Measurements from ENCODE around the gene TSTD1.
"Not testable (repeated sequence)": the region's sequence is repeated elsewhere in the genome, so short reads cannot be mapped to it uniquely, and the experiment has no call there.

Gene TSTD1

DNA sequence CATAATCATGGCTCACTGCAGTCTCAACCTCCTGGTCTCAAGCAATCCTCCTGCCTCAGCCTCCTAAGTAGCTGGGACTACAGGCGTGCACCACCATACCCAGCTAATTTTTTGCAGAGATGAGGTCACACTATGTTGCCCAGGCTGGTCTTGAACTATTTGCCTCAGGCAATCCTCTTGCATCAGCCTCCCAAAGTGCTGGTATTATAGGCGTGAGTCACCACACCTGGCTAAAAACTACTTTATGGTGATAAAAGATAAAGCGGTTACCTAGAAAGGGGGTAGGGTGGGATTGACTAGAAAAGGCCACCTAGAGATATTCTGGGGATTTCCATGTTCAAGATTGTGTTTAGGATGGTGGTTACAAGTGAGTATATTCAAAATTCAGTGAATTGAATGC lies 5.0 kb downstream of the TSTD1 start:
- DNase-seq = no peak

DNA sequence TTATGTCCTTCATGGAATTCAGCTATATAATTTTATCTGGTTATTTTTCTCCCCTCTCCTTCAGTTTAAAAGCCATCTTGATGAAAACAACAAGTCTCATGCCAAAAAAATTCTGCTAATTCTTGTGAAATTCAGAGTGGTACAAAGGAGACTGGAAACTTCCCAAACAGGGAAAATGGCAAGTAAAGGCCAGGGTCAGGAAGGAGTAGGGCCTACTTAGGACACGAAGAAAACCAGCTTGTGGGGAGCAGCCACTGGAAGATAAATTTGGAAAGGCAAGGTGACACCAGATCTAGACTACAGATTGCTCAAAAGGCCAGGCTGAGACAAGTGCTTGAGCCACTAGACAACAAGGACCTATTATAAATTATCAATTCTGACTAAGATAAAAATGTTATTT lies 6.4 kb downstream of the TSTD1 start:
- DNase-seq = no peak

DNA sequence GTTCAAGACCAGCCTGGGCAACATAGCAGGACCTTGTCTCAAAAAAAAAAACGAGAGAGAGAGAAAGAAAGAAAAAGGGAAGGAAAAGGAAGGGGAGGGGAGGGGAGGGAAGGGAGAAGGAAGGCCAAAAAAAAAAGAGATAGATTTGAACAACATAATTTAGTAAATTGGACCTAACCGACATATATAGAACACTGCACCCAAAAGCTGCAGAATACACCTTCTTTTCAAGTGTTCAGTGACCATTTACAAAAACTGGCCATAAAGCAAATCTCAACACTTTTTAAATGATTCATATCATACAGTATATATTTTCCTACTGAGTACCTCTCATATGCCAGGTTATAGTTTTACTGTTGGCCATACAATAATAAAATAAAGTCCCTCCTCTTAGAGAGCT lies 6.9 kb downstream of the TSTD1 start:
- no peak for DNase-seq

DNA sequence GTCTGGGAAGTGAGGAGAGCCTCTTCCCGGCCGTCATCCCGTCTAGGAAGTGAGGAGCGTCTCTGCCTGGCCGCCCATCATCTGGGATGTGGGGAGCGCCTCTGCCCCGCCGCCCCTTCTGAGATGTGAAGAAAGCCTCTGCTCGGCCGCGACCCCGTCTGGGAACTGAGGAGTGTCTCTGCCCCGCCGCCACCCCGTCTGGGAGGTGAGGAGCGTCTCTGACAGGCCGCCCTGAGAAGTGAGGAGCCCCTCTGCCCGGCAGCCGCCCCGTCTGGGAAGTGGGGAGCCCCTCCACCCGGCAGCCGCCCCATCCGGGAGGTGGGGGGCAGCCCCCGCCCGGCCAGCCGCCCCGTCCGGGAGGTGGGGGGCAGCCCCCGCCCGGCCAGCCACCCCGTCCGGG lies 9.3 kb downstream of the TSTD1 start:
- not testable (repeated sequence) for DNase-seq

DNA sequence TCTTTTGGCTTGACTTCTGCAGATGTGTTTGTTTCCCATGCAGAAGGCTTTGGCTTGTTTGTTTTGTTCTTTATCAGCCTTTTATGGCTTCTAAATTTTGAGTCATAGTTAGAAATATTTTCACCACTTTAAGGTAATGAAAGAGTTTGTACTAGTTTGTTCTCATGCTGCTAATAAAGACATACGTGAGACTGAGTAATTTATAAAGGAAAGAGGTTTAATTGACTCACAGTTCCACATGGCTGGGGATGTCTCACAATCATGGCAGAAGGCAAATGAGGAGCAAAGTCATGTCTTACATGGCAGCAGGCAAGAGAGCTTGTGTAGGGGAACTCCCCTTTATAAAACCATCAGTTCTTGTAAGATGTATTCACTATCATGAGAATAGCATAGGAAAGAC lies 11.8 kb downstream of the TSTD1 start:
- DNase-seq = not testable (repeated sequence)

DNA sequence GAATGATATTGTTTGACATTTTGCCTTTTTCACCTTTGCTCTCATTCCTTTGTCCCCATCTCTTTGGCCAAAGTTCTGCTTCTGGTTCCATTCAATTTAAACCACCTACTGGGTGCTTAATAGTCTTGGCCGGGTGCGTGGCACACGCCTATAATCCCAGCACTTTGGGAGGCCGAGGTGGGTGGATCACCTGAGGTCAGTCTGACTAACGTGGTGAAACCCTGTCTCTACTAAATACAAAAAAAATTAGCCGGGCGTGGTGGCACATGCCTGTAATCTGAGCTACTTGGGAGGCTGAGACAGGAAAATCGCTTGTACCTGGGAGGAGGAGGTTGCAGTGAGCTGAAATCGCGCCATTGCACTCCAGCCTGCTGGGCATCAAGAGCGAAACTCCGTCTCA lies 16.3 kb downstream of the TSTD1 start:
- not testable (repeated sequence) for DNase-seq

DNA sequence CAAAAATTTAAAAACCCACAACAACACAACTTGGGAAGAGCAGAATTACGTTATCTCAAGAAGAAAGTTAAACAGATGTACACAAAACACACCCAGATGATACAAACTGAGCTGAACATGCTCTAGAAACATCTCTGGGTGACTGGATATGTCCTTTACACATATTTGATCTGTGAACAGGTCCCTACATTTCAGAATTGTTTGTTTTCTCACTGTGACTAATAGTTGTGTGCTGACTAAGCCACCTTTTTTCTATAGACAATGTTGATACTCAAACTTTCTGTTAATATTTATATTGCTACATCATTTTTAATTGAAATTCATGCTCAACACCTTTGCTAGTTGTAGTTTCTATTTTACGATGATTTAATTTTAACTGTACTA lies 16.8 kb downstream of the TSTD1 start:
- DNase-seq = peak; percentile 37

DNA sequence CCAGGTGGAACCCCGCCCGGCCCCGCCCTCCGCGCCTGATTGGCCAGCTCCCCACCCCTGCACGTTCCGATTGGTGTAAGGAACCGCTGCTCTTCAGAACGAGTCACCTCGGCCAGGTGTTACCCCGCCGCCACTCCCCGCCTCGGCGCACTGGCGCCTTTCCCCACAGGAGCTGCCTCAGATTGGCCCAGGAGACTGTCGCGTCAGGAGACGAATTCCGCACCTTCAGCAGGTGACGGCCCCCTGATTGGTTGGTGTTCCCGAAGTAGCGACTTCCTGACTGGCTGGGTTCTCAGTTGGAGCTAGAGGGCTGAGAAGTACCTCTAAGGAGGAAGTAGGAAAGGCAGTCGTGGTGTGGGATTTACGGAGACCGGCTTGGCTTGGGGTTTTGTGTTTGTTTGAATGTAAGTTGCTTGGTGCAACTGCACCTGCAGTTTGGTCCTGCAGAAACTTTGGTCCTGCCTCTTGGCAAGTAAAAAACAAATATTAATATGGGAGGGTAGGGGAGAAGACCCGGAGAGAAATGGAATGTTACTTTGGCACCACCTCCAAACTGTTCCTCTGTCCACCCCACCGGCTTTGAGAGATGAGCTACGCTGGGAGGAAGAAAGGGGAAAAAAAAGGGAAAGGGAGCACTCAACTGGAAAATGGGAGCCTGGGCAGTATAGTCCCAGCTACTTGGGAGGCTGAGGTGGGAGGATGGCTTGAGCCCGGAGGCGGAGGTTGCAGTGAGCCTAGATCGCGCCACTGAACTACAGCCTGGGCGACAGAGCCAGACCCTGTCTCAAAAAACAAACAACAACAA lies 17.4 kb downstream of the TSTD1 start:
- no peak for DNase-seq

DNA sequence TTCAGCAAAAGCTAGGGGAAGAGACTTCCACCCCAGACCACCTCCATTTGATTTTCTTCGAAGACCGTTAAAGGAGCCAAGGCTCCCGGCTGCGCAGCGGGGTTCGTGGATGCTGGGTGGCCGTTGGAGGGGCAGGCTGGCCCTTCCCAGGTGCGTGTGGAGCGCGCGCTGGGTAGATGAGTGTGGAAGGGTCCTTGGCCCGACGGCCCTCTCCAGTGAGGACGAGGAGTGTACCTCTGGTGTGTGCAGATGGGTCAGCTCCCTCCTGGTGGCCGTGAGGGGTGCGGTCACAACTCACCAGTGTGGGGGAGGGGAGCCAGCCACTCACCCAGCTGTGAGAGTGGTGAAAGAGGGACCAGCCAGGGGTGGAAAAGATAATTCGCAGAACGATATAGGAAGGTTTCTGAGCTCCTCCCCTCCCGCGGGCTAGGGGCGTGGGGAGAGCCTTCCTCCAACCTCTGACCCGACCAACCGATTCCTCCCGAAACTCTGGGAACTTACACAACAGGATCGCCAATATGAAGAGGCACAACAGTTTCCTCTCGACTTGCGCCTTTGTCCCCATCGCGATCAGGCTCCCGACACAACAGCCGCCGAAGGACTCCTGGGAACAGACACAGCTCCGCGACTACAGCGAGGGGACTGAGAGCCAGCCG lies 18.1 kb downstream of the TSTD1 start, which contains the start of gene F11R:
F11R (minus strand) TSS at position 644 of the 656 bp plus-strand sequence; CDS start at position 565, 79 bp downstream.
- DNase-seq = no peak

DNA sequence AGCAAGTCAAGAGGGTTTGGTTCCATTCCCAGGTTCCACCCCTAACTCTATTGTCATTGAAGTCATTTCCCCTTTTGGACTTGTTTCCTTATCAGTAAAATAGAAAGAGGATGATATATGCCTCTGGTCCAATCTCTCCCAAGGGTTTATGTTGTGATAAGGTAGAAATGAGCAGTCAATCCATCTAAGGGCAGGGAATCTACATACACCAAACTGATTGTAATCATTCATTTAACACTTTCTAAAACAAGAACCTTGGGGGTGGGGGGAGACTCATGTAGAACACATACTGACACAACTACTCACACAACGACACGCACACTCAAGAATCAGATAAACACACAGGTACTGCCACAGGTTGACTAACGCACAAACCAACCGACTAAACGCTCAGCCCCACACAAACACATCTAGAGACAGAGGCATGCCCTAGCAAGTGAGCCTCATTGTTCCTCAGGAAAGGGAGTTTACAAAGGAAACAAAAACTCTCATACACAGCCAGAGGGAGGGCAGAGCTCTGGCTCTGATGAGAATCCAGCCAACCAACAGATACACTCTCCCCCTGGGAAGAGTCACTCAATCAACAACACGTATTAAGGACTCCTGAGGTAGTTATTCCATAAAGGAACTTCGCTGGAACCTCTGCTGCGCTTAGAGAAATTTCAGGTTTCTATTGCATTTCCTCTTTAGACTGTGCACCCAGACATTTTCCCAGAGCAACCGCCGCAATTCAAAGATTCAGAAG lies 18.8 kb downstream of the TSTD1 start:
- no peak for DNase-seq

DNA sequence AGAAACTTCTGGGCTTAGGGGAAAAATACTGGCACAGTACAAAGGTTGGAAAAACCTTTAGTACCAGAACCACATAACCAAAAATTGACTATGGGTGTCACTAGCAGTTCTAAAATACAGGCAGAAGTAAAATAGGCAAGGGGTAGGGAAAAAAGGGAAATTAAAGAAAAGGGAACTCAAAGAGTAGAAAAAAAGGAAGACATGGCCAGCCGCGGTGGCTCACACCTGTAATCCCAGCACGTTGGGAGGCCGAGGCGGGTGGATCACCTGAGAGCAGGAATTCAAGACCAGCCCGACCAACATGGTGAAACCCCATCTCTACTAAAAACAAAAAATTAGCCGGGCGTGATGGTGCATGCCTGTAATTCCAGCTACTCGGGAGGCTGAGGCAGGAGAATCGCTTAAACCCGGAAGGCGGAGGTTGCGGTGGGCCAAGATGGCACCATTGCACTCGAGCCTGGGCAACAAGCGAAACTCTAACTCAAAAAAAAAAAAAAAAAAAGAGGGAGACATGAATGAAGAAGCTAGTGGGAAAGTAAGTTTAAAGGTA lies 19.6 kb downstream of the TSTD1 start:
- DNase-seq = not testable (repeated sequence)

DNA sequence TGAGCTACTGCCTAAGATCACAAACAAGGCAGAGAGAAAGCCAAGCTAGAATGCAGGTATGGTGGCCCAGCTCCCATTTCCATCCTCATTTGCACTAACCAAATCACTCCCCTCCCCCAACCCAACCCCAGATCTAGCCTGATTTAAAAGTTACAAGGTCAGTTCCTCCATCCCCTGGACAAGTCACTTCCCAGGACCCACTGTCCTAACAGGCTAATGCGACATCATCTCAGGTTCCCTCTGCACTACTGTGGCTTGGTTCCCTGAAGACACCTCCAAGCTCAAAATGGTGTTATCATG lies 20.2 kb downstream of the TSTD1 start:
- DNase-seq = no peak

DNA sequence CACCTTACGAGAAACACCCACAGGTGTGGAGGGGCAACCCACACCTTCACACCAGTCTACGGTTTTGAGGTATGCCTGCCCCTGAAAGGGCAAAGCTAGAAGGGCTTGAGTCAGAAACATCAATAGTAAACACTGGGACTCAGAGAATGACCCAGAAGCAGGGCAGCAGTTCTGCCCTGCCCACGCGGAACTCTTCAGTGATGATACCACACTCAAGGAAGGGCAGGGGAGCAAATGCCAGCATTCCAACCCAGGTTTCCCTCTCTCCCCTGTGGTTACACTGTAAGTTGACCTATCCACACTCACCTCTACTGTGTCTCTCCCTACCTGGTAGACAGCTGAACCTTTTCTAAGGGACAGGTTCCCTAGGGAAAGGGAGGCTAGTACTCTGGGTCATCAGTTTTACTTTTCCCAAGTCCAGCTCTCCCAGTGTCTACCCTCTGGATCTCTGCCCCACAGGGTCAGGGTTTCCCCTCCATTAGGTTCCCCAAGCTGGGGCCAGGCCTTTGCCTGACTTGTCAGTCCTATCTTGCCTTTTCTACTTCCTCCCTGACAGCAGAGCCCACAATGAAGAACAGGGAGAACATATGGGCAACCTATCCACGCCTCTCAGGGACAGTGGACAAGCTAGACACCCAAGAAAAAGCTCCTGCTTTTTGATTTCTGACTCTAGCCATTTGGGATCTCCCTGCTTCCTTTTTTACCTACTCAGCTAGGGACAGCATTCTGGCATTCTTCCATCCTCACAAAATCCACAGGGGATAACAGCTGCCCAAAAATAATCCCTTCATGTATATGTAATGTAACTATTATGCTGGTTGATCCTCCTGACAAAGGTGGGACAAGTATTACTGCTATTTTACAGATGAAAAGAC lies 20.8 kb downstream of the TSTD1 start:
- no peak for DNase-seq

DNA sequence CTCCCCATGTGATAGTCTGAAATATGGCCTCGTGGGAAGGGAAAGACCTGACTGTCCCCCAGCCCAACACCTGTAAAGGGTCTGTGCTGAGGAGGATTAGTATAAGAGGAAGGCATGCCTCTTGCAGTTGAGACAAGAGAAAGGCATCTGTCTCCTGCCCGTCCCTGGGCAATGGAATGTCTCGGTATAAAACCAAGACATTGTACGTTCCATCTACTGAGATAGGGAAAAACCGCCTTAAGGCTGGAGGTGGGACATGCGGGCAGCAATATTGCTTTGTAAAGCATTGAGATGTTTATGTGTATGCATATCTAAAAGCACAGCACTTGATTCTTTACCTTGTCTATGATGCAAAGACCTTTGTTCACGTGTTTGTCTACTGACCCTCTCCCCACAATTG lies 21.6 kb downstream of the TSTD1 start:
- DNase-seq = not testable (repeated sequence)

DNA sequence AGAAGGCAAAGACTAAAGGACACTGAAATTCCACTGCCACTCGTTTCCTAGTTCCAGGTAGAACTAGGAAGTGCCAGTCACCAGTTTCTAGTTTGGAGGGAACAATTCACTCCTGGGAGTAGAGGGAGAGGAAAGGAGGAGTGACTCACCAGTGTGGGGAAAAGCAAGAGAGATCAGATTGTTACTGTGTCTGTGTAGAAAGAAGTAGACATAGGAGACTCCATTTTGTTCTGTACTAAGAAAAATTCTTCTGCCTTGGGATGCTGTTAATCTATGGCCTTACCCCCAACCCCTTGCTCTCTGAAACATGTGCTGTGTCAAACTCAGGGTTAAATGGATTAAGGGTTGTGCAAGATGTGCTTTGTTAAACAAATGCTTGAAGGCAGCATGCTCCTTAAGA lies 22.1 kb downstream of the TSTD1 start:
- DNase-seq = peak; percentile 24

DNA sequence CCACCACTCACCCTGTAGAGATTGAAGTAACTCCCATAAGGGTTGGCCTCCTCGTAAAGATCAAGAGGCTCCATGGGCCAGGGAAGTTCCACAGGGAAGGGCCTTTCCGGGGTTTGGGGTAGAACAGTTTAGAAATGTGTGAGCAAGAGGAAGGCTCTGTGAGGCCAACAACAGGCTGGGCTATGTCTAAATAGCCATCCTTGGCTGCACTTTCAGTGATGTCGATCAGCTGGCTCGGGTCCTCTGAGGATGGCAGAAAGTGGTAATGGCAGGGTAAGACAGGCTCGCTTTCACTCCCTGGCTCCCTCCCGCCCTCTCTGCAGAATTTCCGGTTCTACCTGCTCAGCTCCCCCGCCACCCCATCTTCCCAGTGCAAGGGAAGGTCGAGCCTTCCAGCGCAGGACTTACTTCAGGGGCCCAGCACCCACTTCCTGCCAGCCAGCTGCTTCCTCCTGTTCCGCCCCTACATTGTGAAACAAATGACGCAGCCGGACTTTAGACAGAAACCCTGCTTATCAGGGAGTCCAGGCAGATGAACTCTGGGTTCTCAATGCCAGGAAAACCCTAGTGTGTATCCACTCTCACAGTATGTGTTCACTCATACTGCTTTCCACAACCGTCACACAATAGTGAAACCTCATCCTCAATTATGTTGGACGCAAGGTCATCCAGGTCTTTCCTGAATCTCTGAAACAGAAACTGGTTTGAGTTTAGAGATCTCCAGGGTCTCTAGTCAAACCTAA lies 25.1 kb downstream of the TSTD1 start:
- DNase-seq = peak; percentile 92

DNA sequence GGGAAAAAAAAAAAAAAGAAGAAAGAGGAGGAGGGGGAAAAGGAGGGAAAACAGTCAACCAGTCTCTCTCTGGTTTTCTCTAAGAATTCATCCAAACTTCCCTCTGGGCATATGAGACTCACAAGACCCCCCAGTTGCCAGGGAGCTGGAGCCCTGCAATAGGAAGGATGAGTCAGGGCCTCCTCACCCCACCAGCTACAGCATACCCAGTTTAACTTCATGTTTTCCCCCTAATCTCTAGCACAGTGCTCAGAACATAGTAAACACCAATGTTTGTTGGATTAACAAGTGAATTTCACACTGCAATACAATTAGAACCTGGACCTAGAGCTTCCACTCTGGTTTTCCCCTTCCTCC lies 25.7 kb downstream of the TSTD1 start:
- DNase-seq = peak; percentile 58

DNA sequence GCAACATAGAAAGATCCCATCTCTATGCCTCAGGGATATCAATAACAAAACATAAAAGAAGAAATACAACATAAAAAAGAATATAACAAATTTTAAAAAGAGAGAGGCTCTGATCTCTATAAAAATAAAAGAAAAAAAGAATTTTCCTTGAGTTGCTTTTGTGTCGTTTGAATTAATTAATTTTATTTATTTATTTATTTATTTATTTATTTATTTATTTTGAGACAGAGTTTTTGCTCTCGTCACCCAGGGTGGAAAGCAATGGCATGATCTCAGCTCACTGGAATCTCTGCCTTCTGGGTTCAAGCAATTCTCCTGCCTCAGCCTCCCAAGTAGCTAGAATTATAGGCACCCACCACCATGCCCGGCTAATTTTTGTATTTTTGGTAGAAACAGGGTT lies 26.3 kb downstream of the TSTD1 start:
- no peak for DNase-seq

DNA sequence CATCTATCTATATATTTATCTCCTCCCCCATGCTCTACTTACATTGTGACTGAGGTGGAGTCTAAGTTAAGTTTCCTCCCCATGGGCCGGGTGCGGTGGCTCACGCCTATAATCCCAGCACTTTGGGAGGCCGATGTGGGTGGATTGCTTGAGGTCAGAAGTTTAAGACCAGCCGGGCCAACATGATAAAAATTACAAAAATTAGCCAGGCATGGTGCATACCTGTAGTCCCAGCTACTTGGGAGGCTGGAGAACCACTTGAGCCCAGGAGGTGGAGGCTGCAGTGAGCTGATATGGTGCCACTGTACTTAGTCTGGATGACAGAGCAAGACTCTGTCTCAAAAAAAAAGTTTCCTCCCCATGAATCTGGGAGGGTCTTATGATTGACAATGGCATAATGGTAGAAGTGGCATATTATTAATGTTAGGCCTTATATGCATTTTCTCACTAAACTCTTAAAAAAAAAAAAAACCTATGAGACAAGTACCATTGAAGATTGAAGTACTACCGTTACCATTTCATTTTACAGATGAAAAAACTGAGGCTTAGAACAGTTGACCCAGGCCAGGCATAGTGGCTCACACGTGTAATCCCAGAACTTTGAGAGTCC lies 29.1 kb downstream of the TSTD1 start:
- no peak for DNase-seq

DNA sequence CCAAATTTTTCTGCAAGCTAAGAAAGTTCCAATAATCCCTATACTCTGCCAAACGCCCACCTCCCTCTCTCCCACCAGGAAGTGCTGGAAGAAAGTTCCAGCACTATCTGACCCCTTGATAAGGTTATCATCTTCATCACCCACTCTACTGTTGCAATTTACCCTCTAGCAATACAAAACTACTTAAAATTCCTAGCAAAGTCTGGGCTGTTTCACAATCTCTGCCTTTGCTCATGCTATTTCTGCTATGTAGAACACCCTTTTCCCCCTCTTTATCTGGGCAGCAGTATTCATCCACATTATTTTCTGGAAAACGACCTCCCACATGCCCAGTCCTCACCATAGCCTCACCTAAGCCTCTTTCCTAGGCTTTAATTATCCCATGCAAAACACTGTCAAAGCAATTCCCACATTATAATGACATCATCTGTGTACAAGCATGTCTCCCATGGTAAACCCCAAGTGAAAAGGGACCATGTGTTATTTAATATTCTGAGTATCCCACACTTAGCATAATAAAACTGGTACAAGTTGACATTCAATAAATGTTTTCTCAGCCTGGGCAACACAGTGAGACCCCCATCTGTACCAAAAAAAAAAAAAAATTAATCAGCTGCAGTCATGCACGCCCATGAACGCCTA lies 29.8 kb downstream of the TSTD1 start:
- DNase-seq = no peak

DNA sequence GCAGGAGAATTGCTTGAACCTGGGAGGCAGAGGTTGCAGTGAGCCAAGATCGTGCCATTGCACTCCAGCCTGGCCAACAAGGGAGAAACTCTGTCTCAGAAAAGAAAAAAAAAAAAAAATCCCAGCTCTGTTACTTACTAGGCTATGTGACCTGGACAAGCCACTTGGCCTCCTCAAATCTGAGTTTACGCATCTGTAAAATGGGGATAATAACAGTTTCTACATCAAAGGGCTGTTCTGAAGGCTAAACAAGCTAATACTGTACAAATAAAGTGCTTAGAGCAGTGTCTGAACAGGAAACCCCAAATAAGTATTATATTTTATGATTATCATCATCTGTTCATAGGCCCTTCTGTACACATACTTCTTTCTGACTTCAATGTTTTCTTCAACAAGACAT lies 31.4 kb downstream of the TSTD1 start:
- no peak for DNase-seq
